NK-92 (cell line): ENCODE data around the gene PTOV1.

Experiments
- DNase-seq: peaks from one replicate; lab custom pipeline; 2025; ENCODE audit not compliant: unreplicated experiment; lab: John Stamatoyannopoulos, UW

Gene PTOV1

DNA sequence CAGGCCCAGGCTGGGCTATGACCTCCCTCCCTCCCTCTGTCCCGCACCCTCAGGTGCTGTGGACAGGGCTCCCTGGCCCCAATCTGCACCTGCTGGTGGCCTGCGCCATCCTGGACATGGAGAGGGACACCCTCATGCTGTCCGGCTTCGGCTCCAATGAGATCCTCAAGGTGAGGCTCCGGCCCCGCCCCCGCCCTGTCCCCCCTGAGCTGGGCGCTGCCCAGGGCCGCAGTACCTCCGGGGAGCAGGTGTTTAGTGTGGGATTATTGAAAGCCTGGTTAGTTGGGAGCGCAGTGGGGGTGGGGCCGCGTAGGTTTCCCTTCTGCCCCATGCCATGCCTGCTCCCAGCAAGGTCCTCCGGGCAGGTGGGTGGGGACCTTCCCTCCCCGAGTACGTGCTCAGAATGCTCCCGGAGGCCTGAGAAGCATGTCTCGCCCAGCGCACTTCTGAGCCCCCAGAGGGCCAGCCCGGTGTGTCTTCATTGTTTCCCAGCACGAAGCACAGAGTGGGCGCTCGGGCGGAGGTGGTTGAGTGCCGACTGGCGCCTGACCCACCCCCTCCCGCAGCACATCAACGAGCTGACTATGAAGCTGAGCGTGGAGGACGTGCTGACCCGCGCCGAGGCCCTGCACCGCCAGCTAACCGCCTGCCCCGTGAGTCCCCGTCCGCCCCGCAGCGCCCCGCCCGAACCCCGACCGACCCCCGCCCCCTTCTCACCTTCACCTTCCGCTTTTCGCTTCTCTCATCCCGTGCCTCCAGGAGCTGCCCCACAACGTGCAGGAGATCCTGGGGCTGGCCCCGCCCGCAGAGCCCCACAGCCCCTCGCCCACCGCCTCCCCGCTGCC lies 36.9 kb downstream of the PTOV1 start:
- no peak for DNase-seq

DNA sequence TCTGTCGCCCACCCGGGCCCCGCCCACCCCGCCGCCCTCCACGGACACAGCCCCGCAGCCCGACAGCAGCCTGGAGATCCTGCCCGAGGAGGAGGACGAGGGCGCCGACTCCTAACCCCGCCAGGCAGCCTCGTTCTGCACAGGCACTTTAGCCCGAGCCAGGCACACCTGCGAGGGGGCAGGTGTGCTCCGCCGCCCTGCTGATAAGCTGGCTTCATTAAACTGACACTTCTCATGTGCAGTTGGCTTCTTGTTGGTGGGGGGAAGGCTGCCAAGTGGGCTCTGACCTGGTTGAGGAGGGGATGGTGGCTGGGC lies 37.5 kb downstream of the PTOV1 start:
- no peak for DNase-seq

DNA sequence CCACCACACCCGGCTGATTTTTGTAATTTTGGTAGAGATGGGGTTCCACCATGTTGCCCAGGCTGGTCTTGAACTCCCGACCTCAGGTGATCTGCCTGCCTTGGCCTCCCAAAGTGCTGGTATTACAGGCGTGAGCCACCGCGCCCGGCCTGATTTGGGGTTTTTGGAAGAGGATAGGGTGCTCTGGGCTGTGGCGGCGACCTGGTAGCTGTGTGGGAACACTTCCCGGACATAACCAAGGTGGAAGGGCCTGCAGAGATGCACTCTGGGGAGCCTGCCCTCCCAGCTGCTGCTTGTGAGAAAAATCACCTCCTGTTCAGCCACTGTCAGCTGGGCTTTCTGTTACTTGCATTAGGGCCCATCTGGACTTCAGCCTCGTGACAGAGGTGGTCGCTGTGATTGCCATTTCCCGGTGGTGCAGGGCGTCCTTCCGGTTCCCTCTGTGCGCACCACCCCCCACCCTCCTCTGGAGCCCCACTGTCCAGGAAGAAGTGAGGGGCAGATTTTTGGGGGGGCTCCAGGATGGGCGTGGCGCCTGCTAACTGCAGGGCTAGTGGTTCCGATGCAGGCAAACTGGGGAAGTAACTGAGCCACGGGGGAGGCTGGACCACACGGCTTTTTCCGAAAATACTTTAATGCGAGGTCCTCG lies 38.2 kb downstream of the PTOV1 start:
- DNase-seq: no peak

DNA sequence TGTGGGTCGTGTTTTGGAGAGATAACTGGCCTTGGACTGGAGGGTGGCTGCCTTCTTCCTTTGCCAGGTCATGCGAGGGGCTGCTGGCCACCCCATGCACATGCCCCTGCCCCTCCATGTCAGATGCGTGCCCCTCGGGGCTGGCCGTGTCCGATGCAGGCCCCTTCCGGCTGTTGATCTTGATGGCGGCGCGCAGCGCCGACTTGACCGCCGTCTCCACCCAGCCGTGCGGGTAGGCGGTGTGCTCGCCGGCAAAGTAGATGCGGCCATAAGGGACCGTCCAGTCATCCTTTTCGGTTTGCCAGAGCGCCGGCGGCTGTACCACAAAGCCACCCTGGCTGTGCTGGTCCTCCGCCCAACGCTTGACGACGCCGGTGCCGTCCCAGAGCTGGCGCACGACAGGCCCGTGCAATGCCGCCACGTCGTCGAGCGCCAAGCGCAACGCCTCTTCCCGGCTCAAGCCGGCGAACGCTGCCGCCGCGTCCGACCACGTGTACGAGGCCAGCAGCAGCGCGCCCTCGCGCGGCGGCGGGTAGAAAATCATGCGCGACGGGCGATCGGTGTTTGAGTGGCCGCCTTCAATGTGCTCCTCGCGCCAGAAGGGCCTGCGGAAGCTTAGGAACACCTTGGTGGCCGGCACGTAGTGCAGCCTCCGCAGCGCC lies 38.9 kb downstream of the PTOV1 start:
- DNase-seq: no peak

DNA sequence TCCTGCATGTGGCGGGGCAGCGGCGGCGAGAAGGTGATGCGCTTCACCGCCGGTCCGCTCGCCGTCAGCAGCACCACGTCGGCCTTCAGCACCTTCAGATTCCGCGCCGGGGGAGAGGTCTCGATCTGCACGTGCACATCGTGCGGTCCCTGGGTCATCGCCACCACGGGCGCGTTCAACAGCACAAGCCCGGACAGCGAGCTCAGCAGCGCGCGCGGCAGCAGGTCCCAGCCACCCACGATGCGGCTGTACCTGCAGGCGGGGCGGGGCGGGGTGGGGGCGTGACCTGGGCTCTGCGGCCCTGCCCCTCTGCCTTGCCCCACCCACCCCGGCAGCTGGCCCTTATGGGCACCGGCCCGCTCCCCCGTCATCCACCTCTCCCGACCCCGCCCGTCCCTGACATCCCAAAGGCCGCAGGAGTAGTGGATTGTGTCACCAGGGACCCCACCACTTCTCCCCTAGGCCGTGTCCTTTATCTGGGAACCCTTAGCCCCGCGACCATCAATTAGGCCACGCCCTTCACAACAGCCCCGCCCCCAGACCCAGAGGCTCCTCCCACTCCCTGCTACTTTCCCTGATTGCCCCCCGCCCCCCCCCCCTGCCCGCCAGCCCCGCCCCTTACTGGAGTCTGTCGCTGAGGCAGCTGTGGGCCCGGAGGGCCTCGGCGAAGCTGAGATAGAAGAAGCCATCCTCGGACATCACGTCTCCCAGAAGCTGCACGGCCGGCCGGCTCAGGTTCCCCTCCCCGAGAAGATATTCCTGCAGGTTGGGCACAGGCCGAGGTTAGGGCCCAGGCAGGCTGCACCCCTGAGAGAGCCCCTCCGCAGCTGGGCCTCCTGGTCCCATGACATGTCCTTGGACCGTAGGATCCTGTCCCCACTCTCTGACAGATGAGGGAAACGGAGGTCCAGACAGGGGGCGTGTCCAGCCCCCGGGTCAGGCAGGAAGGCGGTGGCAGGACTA lies 39.7 kb downstream of the PTOV1 start:
- no peak for DNase-seq

DNA sequence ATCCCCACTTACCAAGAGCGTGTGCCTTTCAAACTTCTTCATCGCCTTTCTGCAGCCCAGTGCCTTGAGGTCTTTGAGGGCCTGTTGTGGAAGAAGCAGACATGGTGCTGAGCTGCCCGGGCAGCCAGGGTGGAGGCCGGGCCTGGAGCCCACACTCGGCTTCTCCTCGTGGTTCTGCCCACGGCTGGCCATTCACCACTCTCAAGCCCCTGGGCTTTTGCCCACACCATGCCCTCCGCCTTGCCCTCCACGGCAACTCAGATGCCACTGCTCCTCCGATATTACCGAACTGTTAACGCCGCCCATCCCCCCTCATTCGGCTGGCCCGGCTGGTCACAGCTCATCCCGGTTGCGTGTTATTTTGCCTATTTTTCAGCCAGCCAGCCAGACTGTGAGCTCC lies 40.4 kb downstream of the PTOV1 start:
- no peak for DNase-seq

DNA sequence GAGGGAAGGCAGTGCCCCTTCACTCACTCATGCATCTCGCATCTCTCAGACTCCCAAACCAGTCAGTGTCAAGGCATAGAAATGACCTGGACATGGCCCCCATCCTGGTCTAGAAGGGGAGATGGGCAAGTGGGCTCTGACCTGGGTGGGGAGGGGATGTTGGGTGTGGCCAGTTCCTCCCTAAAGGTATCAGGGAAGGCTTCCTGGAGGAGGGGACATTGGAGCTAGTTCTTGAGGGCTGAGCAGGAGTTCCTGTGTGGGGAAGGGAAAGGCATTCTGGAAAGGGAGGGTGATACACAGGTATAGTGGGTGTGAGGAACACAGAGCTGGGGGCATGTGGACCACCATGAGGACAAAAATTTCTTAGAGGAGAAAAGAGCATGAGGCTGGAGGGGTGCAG lies 41.8 kb downstream of the PTOV1 start:
- no peak for DNase-seq

DNA sequence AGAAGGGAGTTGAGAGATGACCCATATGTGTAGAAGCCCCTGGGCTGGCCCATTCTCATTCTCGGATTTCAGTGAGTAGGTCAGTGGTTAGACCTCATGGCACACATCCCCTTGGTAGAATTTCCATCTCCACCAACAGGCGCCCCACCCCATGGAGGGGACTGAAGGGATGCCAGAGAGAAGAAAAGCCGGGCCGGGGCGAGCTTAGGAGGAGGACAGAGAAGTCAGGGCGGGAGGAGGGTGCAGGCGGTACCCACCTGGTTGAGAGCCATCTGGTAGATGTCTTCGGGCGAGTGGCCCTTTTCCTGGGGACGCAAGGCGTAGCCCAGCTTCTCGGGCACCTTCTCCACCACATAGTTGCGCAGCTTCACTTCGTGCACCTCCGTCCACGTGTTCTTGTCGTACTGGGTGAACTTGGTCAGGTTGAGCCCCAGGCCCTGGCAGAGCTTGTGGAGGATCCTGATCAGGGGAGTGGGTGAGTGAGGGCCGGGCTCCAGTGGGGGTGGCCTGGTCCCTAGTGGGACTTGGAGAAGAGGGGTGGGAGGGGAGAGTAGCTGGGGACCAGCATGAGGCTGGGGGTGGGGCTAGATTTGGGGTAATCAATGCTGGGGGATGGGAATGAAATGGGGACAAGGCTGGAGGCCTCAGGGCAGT lies 43.2 kb downstream of the PTOV1 start:
- no peak for DNase-seq

DNA sequence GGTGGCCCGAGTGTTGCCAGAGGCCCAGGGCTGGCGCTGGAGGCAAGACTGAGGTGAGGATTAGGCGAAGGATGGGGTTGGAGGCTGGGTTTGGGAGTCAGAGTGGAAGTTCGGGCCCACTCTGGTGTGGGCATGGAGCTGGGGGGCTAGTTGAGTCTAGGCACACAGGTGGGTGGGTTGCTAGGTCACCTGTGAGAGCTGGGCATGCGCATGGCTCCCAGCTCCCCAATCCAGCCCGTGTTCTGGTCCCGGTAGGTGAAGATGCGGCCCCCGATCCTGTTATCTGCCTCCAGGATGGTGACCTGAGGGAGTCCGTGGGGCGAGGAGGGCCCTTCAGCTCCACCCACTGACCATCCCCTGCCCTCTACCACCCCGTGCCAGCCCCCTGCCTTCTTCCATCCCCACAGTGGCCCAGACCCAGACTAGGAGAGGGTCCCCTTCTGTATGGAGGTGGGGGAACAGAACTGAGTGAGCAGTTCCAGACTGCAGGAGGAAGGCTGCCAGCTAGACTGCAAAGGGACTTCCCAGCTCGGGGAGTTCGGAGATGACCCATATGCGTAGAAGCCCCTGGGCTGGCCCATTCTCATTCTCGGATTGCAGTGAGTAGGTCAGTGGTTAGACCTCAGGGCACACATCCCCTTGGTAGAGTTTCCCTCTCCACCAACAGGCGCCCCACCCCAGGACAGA lies 44.1 kb downstream of the PTOV1 start:
- DNase-seq: no peak

DNA sequence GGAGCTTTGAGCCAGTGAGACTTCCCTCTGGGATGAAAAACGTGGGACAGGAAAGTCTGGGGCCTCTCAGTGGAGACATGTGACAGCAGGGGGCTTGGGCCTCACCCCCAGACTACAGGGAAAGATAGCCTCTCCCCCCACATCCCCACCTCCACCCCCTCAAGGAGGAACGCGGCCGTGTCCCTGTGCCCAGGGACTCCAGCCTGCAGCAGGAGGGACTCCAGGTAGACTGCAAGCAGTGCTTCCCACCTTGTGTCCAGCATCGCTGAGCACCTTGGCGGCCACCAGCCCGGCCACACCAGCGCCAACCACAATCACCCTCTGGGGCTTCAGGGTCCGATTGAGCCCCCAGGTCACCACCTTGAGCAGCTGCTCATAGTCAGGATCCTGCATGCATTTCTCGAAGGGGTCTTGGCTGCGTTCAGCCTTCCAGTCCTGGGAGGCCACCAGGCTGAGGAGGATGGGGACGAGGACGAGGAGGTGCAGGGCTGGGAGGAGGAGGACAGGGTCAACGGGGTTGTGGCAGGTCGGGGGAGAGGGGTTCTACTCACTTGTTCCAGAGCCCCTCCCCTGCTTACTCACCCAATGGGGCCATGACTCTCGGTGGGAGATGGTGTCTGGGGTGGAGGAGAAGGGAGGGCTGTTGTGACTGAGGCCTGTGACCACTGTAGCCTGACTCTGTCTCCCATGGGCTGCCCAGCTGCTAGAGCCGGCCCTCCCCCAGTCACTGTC lies 44.8 kb downstream of the PTOV1 start:
- no peak for DNase-seq

DNA sequence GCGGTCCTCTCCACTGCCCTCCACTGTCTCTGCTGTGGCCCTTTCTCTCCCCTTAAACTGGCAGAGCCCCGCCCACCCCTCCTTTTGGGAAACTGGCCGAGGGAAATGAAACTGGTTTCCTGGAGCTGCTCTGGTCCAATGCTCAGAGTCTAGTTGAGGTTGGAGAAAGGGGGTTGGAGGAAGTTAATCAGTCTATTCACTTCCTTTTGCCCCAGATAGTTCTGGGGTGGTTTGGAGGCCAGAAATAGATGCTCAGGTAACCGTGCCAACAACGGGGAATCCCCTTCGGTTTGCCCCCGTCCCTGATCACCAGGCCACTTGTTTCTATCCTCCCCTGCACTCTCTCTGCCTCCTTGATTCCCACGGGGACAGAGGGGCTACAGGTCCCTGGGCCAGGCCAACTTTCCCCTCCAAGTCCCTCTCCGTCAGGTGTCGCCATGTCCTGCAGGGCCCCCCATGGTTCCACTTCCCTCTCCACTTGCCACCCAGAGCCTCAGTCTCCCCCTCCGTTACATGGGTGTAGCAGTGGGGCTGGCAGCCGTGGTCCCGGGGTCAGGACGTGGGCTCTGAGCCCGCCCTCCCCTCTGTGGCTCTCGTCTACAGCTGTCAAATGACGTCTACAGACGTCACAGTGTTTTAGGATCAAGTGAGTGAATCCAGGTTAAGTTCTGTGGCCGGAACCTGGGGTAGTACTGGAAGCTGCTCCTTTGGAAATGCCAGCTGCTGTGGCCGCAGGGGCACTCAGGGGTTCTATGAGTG lies 46.1 kb downstream of the PTOV1 start, which contains the start of gene IL4I1:
Gene IL4I1, minus strand, starts transcription at position 25 of the 759 bp plus-strand sequence. CDS start 727 bp downstream, outside the sequence.
- DNase-seq: no peak

DNA sequence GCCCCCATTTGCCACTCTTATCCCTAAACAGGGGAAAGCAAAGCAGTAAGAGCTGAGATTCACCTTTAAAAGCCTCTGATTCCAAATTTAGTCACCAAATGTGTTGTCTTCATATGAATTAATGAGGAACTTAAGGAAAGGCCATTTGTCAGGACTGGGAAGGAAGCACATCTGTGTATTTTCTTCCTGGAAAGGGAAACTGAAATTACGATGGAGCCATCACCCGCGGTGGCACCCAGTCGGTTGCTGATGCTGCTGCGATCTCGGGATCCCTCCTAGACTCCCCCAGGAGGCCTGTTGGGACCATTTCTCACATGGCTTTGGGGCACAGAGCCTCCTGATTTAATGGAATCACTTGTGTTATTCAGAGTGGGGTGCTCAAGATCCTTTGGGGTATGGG lies 53.2 kb downstream of the PTOV1 start:
- DNase-seq: no peak

DNA sequence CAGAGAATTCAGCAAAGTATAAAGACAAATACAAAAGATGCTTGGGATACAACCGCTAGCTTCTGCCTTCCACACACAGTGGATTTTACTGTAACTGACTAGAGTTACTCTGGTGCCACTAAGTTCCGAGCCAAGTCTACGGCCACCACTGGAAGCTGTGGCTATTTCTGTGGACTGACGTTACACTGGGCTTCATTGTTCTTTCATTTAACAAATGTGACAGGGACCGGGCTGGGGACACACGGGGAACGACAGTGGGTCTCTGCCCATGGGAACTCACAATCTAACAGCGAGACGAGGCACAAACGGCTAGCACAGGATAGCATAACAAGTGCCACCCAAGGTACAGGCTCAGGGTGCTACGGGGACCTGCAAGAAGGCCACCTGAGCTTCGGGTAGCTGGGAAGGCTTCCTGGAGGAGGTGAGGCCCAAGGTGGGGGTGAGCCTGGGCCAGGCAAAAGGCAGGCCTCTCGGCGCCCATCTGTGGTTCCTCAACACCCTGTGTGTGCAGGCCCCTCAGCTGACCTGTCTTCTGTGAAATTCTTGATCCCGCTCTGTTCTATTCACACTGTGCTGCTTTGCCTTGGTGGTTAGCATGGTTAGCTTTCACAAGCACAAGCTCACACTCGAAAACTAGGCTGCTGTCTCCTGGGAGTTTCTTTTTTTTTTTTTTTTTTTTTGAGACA lies 56.1 kb downstream of the PTOV1 start:
- no peak for DNase-seq

DNA sequence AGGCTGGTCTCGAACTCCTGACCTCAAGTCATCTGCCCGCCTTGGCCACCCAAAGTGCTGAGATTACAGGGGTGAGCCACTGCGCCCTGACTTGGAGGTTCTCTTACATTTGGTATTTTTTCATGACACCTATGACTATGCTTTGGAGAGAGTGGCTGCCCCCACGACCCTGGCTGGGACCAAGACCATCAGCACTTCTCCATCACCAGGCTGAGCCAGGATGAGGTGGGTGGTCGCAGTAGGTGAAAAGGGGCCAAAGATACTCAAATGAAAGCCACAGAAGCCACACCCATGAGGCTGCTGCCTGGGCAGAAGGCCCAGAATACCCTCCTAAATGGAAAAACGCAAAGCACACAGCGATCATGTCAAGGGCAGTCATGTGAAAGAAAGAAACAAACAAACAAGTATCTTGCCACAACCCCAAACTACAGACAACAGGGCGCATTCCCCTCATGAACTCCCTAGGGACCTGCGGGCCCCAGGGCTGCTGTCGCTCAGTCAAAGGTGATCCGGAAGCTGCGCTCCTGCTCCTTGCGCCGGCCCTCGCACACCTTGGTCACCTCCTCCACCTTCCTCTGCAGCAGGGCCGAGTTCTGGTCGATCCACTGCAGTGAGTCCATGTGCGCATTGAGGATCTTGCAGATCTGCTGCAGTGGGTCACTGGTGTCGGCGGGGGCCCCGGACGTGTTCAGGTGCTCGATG lies 56.9 kb downstream of the PTOV1 start:
- no peak for DNase-seq

DNA sequence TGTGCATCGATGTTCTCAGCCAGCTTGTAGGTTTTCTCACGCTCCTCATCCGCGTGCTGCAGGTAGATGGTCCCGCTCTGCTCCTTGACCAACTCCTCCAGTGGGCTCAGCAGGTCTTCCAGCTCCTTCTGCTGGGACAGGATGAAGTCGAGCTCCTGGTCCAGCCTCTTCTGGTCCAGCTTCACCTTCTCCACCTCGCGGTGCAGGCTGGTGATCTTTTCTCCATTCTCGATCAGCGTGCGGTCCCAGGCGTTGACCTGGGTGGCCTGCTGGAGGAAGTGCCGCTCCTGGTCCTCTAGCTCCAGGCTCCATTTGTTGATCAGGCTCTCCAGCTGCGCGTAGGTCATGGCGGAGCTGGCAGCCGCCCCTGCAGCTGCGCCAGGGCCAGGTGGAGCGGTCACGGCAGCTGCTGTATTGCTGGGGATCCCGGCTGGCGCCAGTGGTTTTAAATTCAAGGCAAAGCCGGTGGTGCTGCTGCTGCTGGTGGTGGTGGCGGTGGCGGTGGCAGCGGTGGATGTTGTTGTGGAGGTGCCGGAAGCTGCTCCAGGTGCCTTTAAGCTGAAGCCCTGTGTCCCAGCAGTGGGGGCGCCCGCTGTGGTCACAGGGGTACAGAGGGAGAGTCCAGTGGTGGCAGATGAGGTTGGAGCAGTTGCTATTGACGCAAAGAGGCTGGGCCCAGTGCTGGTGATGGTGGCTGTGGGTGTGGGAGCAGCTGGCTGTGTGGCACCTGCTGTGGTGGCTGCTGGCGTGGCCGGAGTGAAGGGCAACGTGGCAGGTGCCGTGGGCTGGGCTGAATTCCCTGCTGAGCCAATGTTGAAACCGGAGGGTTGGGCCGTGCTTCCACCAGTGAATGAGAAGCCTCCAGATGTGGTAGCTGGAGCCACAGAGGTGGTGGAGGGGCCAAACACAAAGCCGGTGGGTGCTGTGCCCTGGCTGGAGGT lies 57.8 kb downstream of the PTOV1 start:
- DNase-seq: no peak

DNA sequence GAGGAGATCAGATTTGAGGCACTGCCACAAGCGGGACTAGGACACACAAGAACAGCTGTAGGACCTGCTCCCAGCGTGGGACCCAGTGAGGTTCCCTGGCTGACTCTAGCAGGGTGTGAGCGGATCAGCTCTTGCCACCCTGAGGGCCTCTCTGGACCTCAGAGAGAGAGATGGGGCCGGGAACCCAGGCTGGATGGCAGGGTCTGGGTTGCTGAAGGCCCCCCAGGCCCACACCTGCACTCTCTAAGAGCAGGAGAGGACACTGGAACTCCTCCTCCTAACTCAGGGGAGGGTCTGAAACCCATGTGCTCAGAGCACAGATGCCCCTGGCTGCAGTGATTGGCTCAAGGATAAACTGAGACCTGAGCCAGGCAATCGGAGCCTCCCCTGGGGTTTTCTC lies 59.2 kb downstream of the PTOV1 start:
- no peak for DNase-seq
